DND-41 (cell line): ENCODE results near the gene MAGEL2.

ENCODE experiments used
- CTCF ChIP-seq: IDR thresholded peaks from 2 replicates; pipeline ENCODE4 v1.5.1; 2012; ENCODE audit warnings: borderline replicate concordance, low read length, moderate library complexity, mild to moderate bottlenecking; ENCODE audit not compliant: poor library complexity, severe bottlenecking; ENCODE audit errors: extremely low read depth
- EZH2 ChIP-seq: IDR thresholded peaks from 3 replicates; pipeline ENCODE4 v1.6.1; 2012; ENCODE audit warnings: borderline replicate concordance, low read depth, mild to moderate bottlenecking, moderate library complexity, low read length, inconsistent platforms; ENCODE audit not compliant: severe bottlenecking

GRCh38 chr15:23644829-23645228, 2.8 kb downstream of the MAGEL2 start:
- no peak for TF ChIP-seq CTCF
- TF ChIP-seq EZH2: no peak
